ENCODE data around the gene SH3TC1.

The SH3TC1 gene
- total RNA-seq: 14.5 to 30.7 (median 23.3) reads per million in 4 experiments

- DNase-seq: no peak
Observed at GRCh38 chr4:8198906-8199593, at the start of gene SH3TC1. Gene SH3TC1, plus strand, starts transcription at chr4:8199290. Its CDS starts 5,905 bp downstream, at chr4:8205195.

- DNase-seq: no peak
Observed at GRCh38 chr4:8149664-8150063, 49.4 kb upstream of the SH3TC1 start.

DNA sequence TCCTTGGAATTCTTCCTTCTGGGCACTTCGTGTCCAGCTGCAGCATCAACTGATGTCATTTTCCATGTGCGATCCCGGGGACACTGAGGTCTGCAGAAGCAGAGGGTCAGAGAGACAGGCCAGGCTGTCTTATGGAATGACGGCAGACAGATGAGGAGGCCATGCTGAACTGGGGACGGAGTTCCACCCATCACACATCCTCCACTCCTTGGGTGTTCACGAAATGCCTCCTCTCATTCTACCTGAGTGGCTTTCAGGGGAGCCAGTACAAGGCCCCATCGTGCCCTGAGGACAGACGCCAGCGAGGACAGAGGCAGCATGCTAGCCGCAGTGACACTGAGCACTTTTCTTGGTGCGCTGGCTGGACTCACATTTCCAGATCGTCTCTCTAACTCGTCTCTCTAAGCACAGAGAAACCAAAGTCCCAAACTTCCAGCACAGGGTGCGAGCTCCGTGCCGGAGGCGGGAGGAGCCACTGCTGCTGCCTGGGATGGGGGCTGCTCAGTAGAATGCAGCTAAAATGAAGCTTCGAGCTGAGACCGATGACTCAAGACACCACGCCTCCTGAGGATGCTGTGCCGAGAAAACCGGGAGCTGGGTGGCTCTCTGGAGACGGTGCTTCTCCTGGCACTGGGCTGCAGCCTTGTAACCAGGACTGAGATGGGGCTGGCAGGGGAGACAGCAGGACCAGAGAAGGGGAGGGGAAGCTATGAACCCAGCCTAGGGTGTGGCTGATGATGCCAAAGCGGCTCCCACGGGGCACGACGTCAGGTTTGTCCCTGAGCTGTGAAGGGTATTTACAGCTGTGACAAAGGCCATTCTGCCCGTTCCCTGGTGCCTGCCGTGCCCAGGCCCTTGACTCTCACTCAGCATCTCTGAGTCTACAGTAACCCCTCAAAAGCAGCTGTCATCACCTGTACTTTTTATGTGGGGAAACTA lies 48.7 kb upstream of the SH3TC1 start:
- DNase-seq: no peak

DNA sequence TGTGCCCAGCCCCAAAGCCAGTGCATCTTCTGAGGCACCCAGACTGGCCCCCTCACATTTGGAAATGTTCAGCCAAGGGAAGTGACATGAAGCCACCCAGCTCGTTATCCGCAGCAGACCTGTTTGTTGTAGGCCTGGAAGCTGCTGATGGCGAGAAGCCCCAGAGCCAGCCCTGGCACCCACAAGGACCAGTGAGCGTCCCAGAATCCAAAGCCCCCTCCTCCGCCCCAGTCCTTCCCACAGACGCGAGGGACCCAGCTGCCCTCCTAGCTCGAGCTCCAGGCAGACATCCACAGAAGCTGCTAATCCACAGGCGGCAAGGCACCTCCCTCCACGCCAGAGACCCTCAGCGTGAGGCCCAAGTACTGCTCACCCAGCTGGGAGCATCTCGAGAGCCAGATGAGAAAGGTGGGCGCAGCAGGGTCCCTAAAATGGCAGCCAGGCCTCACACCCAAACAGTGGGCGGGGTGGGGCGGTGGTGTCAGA lies 47.9 kb upstream of the SH3TC1 start:
- DNase-seq: no peak

GRCh38 chr4:8152090-8152864 lies 46.8 kb upstream of the SH3TC1 start:
- DNase-seq: no peak

- DNase-seq: no peak
Observed at GRCh38 chr4:8152865-8153257, 46.2 kb upstream of the SH3TC1 start.

GRCh38 chr4:8153441-8153840 lies 45.6 kb upstream of the SH3TC1 start:
- DNase-seq: no peak

DNA sequence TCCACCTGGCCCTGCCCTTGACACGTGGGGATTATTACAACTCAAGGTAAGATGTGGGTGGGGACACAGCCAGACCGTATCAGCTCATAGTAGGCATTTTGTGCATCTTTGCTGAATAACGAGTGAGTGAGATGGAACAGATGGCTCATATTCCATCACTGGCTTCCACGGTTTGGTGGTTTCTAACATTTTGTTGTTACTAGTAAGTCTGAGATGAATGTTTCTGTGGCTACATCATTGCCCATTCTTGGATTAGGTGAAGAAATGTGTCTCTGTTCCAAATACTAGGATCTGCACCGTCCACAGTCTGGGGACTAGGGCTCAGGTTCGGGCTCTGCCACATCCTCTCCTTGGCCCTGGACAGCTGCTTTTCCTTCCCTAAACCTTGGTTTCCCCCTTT lies 44.0 kb upstream of the SH3TC1 start:
- DNase-seq: no peak

DNA sequence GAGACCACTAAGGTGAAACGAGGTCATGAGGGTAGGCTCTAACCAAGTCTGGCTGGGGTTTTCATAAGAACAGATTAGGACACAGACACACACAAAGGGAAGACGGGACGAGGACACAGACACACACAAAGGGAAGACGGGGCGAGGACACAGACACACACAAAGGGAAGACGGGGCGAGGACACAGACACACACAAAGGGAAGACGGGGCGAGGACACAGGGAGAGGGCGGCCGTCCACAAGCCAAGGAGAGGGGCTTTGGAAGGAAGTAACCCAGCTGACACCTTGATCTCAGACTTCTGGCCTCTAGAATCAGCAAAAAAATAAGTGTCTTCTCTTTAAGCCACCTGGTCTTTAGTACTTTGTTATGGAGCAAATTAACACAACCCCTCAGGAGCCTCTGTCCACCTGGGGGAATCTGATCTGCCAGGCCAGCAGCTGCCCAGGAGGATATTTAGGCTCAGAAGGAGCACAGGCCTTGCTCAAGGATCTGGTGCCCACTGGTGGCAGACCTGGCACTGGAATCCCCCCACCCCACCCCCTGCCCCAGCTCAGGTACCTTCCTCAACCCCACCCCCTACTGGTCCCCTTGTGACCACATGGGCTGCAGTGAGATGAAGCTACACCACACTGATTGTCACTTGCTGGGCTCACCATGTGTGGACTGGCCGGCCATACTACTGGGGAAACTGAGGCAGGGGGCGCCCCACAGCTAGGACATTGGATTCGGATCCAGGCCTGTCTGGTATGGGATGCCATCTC lies 43.2 kb upstream of the SH3TC1 start:
- no peak for DNase-seq

DNA sequence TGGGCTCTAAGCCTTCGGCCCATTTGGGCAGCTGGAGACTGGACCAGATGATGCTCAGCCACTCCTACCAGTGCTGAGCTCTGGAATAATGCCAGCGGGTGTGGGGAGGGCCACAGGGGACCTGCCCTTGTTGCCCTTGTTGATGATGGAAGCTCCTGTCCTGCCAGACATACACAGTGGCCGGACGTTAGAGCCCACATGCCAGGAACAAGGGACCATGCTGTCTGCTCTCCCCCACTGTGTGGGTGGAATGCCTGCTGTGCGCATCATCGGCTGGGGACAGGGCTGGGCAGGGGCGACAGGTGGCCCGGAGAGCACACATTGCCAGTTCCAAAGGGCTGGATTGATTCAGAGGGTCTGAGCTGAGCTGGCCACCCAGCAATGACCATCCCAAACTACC lies 42.5 kb upstream of the SH3TC1 start:
- no peak for DNase-seq

- DNase-seq: no peak
Observed at GRCh38 chr4:8157496-8157895, 41.6 kb upstream of the SH3TC1 start.

GRCh38 chr4:8157944-8158709 lies 41.0 kb upstream of the SH3TC1 start:
- DNase-seq: no peak

DNA sequence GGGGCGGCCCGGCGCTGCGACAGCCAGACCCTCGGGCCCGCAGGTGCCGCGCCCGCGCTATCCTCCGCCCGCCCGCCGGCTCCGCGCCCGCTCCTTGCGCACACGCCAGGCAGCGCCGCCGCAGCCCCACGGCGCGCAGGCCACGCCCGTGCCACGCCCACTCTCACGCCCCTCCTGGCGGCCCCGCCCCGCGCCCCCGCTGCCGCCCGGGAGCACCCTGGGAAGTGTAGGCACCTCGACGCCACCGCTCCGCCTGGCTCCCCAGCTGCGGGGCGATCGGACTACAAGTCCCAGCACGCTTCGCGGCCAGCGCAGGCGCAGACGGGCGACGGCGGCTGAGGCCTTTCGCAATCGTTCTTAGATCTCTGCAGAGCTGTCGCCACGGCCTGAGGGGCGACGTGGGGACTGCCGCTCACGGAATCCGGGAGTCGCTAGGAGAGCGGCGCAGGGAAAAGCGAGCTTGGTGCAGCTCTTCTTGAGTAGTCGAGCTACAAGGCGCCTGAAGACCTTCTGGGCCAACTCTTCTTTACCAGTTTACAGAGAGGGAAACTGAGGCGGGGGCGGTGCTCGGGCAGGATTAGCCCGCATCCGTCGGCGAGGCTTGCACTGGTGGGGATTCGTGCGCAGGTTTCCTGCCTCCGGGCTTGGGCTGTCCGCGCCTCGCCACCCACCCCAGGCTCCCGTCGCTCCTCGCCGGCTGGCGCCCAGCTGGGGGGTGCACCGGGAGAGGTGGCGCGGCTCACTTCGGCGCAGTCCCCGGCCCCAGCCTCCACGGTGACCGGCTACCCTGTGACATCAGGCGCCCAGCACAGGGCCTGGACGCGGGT lies 40.2 kb upstream of the SH3TC1 start, which contains the start of gene ABLIM2:
Gene ABLIM2, minus strand, starts transcription at position 104 of the 827 bp plus-strand sequence. CDS start 124 bp downstream, outside the sequence.
- peak; percentile 99 for DNase-seq

DNA sequence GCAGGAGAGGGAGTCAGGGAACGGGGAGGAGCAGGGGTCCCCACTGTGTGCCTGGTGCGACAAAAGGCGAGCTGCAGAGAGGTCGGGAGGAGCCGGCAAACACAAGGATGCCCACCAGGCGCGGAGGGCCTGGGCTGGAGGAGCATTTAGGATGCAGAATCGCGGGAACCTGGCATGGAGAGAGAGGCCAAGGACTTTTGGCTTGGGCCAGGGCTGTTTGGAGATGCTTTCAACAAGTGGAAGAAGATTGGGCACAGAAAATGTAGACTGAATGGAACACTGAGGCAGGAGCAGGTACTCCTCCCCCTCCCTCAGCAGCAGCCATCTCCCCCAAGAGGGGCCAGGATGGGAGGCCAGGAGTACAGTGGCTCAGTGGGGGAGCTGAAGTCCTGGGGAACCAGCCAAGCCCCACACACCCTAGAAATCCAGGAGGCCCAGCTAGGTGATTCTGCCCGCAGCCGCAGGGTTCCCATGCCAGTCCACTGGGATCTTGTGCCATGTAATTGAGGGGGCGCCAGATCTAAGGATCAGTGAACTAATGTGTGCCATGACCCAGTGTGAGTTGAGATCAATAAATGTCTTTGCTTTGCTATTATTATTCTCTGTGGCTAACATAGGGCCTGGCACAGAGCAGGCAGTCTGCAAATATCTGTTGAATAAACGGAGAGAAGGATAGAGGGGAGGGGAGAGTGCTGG lies 39.4 kb upstream of the SH3TC1 start:
- DNase-seq: no peak

- no peak for DNase-seq
Observed at GRCh38 chr4:8160233-8160560, 38.9 kb upstream of the SH3TC1 start.

- no peak for DNase-seq
Observed at GRCh38 chr4:8160572-8160971, 38.5 kb upstream of the SH3TC1 start.

- DNase-seq: no peak
Observed at GRCh38 chr4:8162625-8163024, 36.5 kb upstream of the SH3TC1 start.

DNA sequence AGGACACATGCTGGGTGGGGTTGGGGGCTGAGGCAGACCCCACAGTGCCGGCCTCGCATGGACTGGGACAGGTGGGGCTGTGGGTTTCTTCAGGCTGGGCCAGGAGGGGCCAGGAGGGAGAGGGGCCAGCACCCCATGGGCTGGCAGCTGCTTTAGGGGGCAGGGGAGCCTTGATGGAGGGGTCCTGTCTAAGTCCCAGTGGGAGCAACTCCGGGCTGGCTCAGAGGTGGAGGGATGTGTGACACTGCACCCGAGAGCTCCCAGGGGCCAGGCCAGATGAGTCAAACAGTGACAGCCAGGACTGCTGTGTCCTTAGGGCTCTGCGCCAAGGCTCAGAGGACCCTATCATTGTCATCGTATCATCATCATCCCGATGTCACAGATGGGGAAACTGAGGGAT lies 36.1 kb upstream of the SH3TC1 start:
- DNase-seq: no peak

GRCh38 chr4:8163436-8164193 lies 35.5 kb upstream of the SH3TC1 start:
- no peak for DNase-seq

All from effector CD8-positive, alpha-beta T cell (primary cell).